Heart left ventricle (tissue), 16 donors: ENCODE results near the gene EPOP. TPM values are rescaled to one million over a fixed set of nuclear protein-coding genes. Genes with fewer than 3 reads are reported as not detected.

Source experiments
- ATAC-seq, 4 donors: fragments of 200-7000 bp; cut with Tn5 transposase; one replicate each; pipeline ENCODE4 v1.9.1; 2020 to 2022; ENCODE audit warnings: moderate library complexity in 4 of 4, mild to moderate bottlenecking in 3 of 4, moderate number of reproducible peaks in 1 of 4
- DNase-seq, 5 donors: peaks; one replicate each; pipeline ENCODE4 v3.0.0-alpha.2; 2020
- H3K27ac ChIP-seq, 12 donors: fragments of 200-600 bp; sonication (generic) in 4 of 12; one replicate each; pipeline versions ENCODE4 v1.5.0 to v1.8.0; 2016 to 2022; ENCODE audit warnings: mild to moderate bottlenecking in 2 of 12
- H3K27me3 ChIP-seq, 9 donors: fragments of 200-600 bp; sonication (generic) in 2 of 9; one replicate each; pipeline versions ENCODE4 v1.5.1 to v1.8.0; 2016 to 2022; ENCODE audit warnings: mild to moderate bottlenecking in 3 of 9
- H3K36me3 ChIP-seq, 9 donors: fragments of 200-600 bp; sonication (generic) in 2 of 9; one replicate each; pipeline versions ENCODE4 v1.5.0 to v1.8.0; 2018 to 2022; ENCODE audit warnings: mild to moderate bottlenecking in 2 of 9
- H3K4me1 ChIP-seq, 12 donors: fragments of 200-600 bp; sonication (generic) in 4 of 12; one replicate each; pipeline versions ENCODE4 v1.5.0 to v1.8.0; 2016 to 2022; ENCODE audit warnings: mild to moderate bottlenecking in 3 of 12
- H3K4me3 ChIP-seq, 12 donors: fragments of 200-600 bp; sonication (generic) in 4 of 12; one replicate each; pipeline versions ENCODE4 v1.5.0 to v1.8.0; 2017 to 2022; ENCODE audit warnings: mild to moderate bottlenecking in 9 of 12, moderate library complexity in 4 of 12
- H3K9me3 ChIP-seq, 12 donors: fragments of 200-600 bp; sonication (generic) in 4 of 12; one replicate each; pipeline versions ENCODE4 v1.5.0 to v1.8.0; 2016 to 2022; ENCODE audit warnings: mild to moderate bottlenecking in 1 of 12
- CTCF ChIP-seq, 12 donors: fragments of 200-600 bp; sonication (generic) in 4 of 12; IDR thresholded peaks; one replicate each; pipeline versions ENCODE4 v1.5.0 to v1.8.0; 2018 to 2022; ENCODE audit warnings: antibody characterized with exemption in 12 of 12, mild to moderate bottlenecking in 5 of 12
- POLR2A ChIP-seq, 2 donors: fragments of 450-650 bp; IDR thresholded peaks; one replicate each; pipeline ENCODE4 v1.6.1; 2017; ENCODE audit warnings: antibody characterized with exemption in 2 of 2, mild to moderate bottlenecking in 2 of 2, moderate library complexity in 2 of 2
- WGBS, 4 donors: extraction: QIAGEN DNeasy Blood & Tissue Kit in 2 of 4; methylation state at CpG; one replicate each; pipeline versions ENCODE4 v1.1.5 to v1.1.7; 2013 to 2018; 5-methylcytosine and 5-hydroxymethylcytosine counted together
- intact Hi-C, 10 donors: fragments of 100-400 bp; cut with DNase I; formaldehyde crosslinking; loops; one replicate each; pipeline versions ENCODE4 v1.11.1 to v1.14.2; 2022
- polyA plus RNA-seq, 2 donors: library from polyadenylated mRNA; stranded (reverse); fragments of 200-250 nt; gene quantifications; one replicate each; pipeline ENCODE4 v1.2.3, GENCODE V29; 2013
- total RNA-seq, 9 donors: library from RNA; depleted of rRNA in 2 of 9; stranded (reverse); fragments of >200 nt in 2 of 9; fragmentation: NEBNext Ultra II Directional in 3 of 9; extraction: Animal tissue kit (Norgen Biotek cat#: 25700) in 3 of 9; gene quantifications; one replicate each; pipeline versions ENCODE4 v1.1.0 to v1.2.4, GENCODE V29; 2016 to 2023
- donor health status: ischemic (EF 13 %, LVEDD 7.1; RV severe dilation, severe dysfunction).
- donor health status: healthy with polysubstance abuse.
- donor health status: DM: no; HTN: yes; CAD: no.
- donor health status: DM: no; HTN: no; CAD: no.
- donor health status: ischemic (EF 25% LVEDD 6.9; RV normal size, moderate dysfunction).
- donor health status: ischemic (EF 25% LVEDD 5.7; RV mildly dilated, moderate dysfunction).
- donor health status: healthy.
- donor health status: DM: yes; HTN: yes; CAD: no.
- donor health status: ischemic (EF 35%, LVEDD 5.7; RV mildly dilated, moderate dysfunction).
- donor health status: nonischemic (EF 11% LVEDD 7.7; RV severe dilation, severe dysfunction).
- donor health status: DM: yes; HTN: yes; CAD: no.
- donor health status: PGD.
- donor health status: ischemic (EF 29% LVEDD 5.4; RV normal size, mild dysfunction).
- donor health status: nonischemic (EF 23%, LVEDD 6.1; RV moderate dilation, normal function).

The EPOP gene
- total and polyA plus RNA-seq, 11 donors: 0.25 to 3.1 (median 0.94) TPM

DNA sequence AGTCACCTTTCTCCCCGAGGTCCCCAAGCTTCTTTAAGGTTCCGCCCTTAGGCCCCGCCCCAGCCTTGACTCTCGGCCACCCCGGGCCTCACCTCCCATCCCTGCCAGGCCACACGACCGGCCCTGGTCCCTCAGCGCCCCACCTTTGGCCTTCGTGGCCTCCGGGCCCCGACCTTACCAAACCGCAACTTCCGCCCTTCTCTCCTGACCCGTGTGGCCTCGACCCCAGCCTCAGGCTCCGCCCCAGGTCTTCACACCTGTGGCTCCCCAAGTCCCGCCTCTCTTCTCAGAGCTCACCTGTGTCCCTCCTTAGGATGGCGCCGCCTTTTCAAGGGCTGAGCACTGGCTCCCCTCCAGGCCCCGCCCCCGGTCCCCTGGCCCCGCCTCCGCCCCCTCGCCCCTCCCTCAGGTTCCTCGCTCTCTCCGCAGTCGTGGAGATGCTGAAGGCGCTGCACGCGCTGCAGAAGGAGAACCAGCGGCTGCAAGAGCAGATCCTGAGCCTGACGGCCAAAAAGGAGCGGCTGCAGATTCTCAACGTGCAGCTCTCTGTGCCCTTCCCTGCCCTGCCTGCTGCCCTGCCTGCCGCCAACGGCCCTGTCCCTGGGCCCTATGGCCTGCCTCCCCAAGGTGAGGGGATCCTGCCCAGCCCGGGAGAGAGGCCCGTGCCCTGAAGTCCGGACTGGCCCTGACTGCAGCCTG is 45.3 kb upstream of the EPOP start:
- TF ChIP-seq POLR2A (IDR thresholded peaks at IDR 0.05) (no peak), CTCF (IDR thresholded peaks at IDR 0.05) (no peak)
- DNase-seq: no peak
- H3K36me3 ChIP-seq: peaks cover 0 to 98% (median 89%) of the 10 kb centered on the region in 9 donors
- H3K4me3 ChIP-seq: no peak overlapping the region
- no peaks in the 10 kb centered on the region for H3K27me3 ChIP-seq
- peaks cover 0 to 20% (median 9%) of the 10 kb centered on the region in 12 donors for H3K4me1 ChIP-seq
- H3K9me3 ChIP-seq: no peaks in the 10 kb centered on the region
- peak in 1 of 4 donors; percentile 3 for ATAC-seq
- no peak overlapping the region for H3K27ac ChIP-seq
- WGBS, 4 donors: 78 to 84% (median 79%) methylated on average over 28 to 39 of the region's 39 CpGs
- intact Hi-C loops: no loop called here

GRCh38 chr17:38719289-38719942 is 44.7 kb upstream of the EPOP start:
- peaks cover 0 to 13% (median 2%) of the 10 kb centered on the region in 12 donors for H3K4me1 ChIP-seq
- intact Hi-C loops: no loop called here
- no peak overlapping the region for H3K4me3 ChIP-seq
- TF ChIP-seq POLR2A (IDR thresholded peaks at IDR 0.05): no peak
- TF ChIP-seq CTCF (IDR thresholded peaks at IDR 0.05): no peak
- H3K36me3 ChIP-seq: peaks cover 0 to 98% (median 89%) of the 10 kb centered on the region in 9 donors
- 85 to 87% (median 86%) methylated on average over 26 to 29 of the region's 29 CpGs for WGBS, 4 donors
- DNase-seq (no peak), ATAC-seq (peak in 1 of 4 donors; percentile 10)
- H3K27ac ChIP-seq: no peak overlapping the region
- no peaks in the 10 kb centered on the region for H3K27me3 ChIP-seq
- H3K9me3 ChIP-seq: no peaks in the 10 kb centered on the region

DNA sequence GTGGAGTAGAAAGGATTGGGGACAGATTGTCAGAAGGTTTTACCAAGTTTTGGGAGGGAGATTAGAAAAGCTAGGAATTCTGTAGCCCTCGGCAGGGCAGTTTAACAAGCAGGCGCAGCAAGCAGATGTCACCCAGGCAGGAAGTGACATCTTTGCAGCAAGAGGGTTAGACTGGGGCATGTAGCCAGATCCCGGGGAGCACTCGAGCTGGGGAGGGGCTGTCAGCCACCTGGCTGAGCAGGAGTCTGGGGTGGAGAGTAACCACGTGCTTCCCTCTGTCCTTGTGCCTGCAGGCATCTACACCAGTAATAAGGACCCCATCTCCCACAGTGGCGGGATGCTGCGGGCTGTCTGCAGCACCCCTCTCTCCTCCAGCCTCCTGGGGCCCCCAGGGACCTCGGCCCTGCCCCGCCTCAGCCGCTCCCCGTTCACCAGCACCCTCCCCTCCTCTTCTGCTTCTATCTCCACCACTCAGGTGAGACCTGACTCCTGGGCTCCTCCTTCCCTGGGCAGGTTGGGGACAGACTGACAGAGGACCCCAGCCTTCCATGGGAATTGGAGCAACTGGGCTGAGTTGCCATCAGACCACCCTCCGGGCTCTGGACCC is 42.5 kb upstream of the EPOP start:
- DNase-seq (no peak), ATAC-seq (no peak)
- WGBS, 4 donors: 78 to 84% (median 84%) methylated on average over 8 to 12 of the region's 12 CpGs
- TF ChIP-seq POLR2A (IDR thresholded peaks at IDR 0.05) (no peak), CTCF (IDR thresholded peaks at IDR 0.05) (no peak)
- H3K27ac ChIP-seq: no peak overlapping the region
- H3K36me3 ChIP-seq: peaks cover 0 to 100% (median 98%) of the 10 kb centered on the region in 9 donors
- H3K9me3 ChIP-seq: no peaks in the 10 kb centered on the region
- H3K4me1 ChIP-seq: peaks cover 0 to 13% (median 1%) of the 10 kb centered on the region in 12 donors
- intact Hi-C loops: no loop called here
- H3K27me3 ChIP-seq: no peaks in the 10 kb centered on the region
- H3K4me3 ChIP-seq: no peak overlapping the region

- no peak overlapping the region for H3K4me3 ChIP-seq
- H3K27me3 ChIP-seq: no peaks in the 10 kb centered on the region
- DNase-seq (no peak), ATAC-seq (no peak)
- intact Hi-C loops: no loop called here
- no peak overlapping the region for H3K27ac ChIP-seq
- WGBS, 4 donors: 90 to 95% (median 92%) methylated on average over 9 to 18 of the region's 18 CpGs
- no peaks in the 10 kb centered on the region for H3K9me3 ChIP-seq
- TF ChIP-seq CTCF (IDR thresholded peaks at IDR 0.05) (no peak), POLR2A (IDR thresholded peaks at IDR 0.05) (no peak)
- peaks cover 0 to 100% (median 97%) of the 10 kb centered on the region in 9 donors for H3K36me3 ChIP-seq
- peaks cover 0 to 14% (median 6%) of the 10 kb centered on the region in 12 donors for H3K4me1 ChIP-seq
Observed at GRCh38 chr17:38716368-38717005, 41.7 kb upstream of the EPOP start.
